GM19468 (cell line): ENCODE results near the gene RAB25.

Source experiments
- ATAC-seq: cut with Tn5 transposase; IDR thresholded peaks from one replicate; pipeline ENCODE4 v1.9.1; 2021; ENCODE audit warnings: mild to moderate bottlenecking, moderate library complexity, moderate number of reproducible peaks; ENCODE audit not compliant: unreplicated experiment; ENCODE audit errors: extremely low read depth

Gene RAB25

GRCh38 chr1:156097499-156098178 lies 36.7 kb downstream of the RAB25 start:
- ATAC-seq: no peak

GRCh38 chr1:156098784-156099183 lies 37.8 kb downstream of the RAB25 start:
- ATAC-seq: no peak

- no peak for ATAC-seq
These were observed 38.3 kb downstream of the RAB25 start for GRCh38 chr1:156099282-156099681.

- ATAC-seq: no peak
These were observed 39.4 kb downstream of the RAB25 start for GRCh38 chr1:156100205-156100995.

DNA sequence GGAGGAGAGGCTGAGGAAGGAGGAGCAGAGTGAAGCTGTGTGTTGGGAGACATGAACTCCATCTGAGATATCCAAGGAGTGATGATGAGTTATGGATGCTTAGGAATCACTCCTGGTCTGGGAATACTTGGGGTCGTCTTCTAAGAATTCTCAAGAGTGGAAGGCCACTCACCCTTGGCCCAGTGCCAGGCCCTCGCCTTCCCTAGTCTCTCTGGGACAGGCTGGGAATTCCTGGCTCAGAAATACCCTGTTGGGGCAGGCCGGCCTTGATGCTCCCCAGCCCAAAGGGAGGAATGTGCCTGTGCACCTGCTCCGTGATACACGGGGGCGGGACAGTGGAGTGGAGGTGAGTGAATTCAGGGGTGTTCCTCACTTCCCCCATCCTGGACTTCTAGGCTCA lies 40.9 kb downstream of the RAB25 start:
- no peak for ATAC-seq

DNA sequence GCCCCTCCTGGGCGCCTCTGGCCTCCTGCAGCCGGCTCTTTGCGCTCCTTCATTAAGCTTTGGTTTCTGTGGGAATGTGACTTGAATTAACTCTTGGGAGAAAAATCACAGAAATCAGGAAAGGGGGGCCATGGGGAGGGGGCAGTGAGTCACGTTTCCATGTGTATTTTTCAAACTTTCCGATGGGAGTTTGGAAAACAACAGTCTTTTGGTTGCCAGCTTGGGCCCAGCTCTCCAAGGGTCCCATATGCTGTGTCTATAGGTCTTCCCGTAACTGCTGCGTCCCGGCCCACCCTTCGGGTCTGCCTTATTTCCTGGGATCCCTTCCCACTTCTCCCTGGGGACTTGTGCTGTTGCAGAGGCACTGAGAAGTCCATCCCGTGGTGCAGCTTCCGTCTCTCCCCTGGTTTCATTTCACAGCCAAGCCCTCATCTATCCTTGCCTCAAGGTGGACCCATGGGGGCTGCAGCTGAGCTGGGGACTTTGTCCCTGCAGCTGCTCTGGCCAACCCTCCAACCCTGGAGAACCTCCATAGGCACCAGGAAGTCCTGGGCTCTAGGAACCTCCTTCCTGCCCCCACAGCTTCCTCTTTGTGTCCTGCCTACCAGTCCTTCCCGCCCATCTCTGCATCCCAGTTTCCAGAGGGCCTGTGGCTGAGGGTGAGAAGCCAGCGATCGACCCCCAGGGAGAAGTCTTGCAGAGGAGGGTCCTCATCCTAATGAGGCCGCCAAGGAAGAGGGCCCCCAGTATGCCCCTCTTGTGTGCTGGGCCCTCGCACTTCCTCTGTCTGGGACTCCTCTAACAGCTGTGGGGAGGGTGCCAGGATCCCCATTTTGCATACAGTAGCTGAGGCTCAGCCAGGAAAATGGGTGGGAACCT lies 41.9 kb downstream of the RAB25 start:
- no peak for ATAC-seq

DNA sequence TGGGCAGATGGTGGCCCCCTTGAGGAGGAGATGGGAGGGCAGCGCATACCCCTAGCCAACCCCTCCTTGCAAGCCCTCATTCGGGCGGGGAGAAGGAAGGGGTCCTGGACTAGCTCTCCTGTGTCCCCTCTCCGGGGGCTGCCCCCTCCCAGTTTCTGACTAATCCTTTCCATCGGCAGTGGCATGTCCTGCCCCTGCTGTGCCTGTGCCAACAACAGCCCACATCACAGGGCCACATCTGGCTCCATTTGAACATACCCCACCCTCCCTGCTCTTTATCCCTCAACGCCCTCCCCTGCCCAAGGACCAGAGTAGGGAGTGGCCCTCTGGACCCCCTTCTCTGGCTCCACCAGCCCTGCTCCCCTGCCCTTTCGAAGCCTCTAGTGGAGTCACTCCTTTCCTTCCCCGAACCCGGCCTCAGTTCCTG lies 42.6 kb downstream of the RAB25 start:
- no peak for ATAC-seq

DNA sequence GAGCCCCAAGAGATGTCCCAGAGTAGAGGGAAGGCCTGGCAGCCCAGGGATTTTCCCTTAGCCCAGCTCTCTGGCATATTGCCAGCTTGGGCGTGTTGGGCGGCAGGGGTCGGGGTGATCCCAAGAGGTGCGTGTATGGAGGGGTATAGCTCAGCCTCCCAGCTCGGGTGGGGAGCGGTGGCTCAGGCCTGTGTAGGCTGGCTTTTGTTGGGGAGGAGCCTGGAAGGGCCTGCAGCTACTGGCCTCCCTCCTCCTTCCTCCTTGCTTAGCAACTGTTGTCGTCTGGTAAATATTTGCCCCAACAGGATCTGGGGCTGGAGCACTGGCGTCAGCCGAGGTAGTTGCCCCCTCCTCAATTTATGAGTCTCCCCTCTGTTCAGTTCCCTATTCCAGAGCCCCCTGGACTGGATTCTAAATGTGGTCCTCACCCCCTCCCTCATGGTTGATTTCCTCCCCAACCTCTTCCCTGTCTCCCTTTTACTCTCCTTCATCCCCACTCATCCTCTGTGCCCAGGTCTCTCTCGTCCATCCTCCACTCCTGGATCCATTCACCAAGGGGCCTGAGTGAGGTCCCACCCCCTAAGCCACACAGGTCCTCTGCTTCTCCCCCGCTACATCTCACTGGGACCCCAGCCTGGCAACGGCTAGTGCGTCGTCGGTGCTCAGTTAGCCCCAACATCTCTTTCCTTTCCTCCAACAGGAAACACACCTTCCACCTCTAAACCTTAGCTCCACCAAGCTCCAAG lies 43.3 kb downstream of the RAB25 start:
- ATAC-seq: no peak

DNA sequence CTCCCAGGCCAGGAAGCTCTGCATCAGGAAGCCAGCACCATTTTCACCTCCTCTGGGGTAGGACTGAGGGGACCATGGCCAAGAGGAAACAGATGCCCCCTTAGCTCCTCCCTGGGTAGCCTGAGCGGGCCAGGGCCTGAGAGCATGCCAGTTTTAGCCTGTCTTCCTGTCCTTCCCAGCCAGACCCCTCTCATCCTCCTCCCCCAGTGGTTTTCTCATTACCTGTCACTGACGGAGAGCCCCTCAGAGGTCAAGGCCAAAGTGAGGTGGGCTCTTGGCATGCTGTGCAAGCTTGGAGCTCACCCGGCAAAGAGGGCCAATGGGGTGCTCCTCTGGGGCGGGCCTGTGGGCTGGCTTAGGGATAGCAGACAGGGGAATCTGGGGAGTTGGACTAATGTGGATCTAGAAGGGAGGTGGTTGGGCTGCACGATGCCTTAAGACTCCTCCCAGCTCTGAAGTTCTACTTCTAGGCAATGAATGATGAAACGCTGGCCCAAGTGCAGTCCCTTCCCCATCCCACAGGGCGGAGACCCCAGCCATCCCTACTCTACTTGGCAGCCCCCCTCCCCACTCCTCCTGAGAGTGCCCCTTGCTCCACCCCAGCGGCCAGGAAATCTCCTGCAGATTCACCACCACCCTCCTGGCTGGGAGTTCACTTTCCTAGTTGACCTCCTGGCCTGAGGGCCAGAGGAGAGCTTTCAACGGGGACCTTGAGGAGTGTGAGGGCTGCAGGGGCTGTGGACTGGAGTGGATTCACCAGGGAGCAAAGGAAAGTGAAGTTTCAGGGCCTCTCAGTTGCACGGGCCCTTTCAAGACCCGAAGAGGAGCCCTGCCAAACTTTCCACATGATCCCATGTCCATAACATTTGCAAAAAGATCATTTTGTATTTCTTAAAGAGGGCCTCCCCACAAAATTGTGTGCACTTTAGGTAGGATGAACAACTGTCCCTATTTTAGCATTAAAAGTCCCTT lies 44.2 kb downstream of the RAB25 start:
- no peak for ATAC-seq

DNA sequence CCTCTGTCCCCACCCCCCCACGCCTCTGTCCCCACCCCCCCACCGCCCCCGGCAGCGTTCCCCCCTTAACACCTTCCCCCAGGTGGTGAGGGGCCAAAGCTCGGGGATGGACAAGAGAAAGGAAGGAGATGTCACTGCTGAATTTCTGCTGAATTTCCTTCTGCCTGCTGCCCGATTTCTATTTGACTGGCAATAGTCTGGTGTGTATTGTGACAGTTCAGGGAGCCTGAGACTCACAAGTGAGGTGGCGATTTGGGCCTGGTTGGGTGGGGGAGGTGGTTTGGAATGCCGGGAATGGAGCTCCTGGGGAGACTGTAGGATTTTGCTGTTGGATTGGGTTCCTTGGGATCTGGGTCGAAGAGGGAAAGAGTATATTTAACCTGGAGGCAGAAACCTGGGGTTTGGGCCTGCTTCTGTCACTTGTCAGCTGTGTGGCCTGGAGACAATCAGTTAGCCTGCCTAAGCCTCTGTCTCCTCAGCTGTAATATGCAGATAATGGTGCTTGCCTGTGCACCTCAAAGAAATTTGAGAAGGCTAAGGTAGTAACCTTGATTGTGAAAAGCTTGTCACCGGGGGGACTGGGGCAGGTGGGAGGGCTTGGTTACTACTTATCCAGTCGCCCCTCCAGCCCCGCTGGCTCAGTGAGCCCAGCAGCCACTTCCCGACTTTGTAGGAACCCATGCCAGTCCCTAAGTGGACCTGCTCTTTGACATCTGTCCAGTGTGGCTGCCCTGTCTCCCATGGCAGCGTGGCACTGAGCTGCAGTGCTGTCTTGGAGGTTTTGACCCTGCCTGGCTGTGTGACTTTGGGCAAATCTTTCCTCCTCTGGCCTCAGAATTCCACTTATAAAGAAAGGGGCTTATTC lies 45.9 kb downstream of the RAB25 start:
- no peak for ATAC-seq

DNA sequence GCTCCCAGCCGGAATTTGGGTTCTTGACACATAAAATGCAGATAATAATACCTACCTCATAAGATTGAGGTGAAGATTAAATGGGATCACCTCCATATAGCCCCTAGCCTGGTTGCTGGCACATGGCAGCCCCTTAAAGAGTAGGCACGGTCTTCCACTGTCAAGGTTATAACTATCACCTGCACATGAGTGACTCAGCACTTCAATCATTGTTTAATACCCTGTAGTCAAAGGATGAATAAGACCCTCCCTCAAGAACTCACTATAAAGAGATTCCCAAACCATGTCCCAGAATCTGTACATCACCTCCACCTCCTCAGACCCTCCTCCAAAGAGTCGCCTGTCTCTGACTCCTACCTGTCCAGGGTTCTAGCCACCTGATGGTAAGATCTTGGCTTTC lies 47.1 kb downstream of the RAB25 start:
- ATAC-seq: no peak

- ATAC-seq: no peak
These were observed 47.8 kb downstream of the RAB25 start for GRCh38 chr1:156108664-156109241.

GRCh38 chr1:156110252-156110651 lies 49.3 kb downstream of the RAB25 start:
- ATAC-seq: no peak

- ATAC-seq: no peak
These were observed 50.5 kb downstream of the RAB25 start for GRCh38 chr1:156111355-156111962.

DNA sequence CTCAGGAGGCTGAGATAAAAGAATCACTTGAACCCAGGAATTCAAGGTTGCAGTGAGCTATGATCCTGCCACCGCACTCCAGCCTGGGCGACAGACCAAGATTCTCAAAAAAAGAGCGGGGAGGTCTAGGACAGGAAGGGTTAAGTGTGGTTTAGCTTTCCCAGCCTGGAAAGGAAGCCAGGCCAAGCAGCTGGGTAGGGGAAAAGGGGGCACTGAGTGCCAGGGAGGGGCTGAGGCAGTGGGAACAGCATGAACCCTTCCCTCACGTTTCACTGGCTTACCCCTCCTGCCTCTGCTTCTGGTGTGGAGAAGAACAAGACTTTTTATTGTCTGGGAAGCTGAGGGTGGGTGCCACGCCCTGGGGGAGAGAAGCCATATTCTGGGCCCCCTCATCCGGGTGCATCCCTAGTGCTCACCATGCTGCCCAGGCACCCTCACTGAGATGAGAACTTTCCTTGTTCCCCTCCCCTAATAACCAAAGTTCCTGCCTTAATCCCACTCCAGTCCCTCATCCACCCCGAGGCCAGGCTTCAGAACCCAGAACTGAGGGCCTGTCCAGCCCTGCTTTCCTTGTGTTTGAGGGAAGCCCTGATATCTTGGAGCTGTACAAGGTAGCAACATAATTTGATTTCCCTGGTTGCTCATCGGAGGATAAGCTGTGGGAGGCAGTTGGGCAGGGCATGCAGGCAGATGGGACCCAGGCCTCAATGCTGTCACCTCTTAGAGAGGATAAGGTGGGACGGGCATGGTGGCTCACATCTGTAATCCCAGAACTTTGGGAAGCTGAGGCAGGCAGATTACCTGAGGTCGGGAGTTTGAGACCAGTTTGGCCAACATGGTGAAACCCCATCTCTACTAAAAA lies 51.5 kb downstream of the RAB25 start:
- no peak for ATAC-seq

- ATAC-seq: no peak
These were observed 52.5 kb downstream of the RAB25 start for GRCh38 chr1:156113282-156113950.
